Prostate gland (tissue), 2 donors: ENCODE results near the gene HHIPL1.

ENCODE experiments used
- POLR2A ChIP-seq: fragments of 450-650 bp; IDR thresholded peaks from one replicate; pipeline ENCODE4 v1.6.1; 2016; ENCODE audit warnings: antibody characterized with exemption, mild to moderate bottlenecking
- POLR2AphosphoS5 ChIP-seq: sonication (generic); formaldehyde crosslinking; IDR thresholded peaks from one replicate; pipeline ENCODE4 v1.6.1; 2017; ENCODE audit warnings: antibody characterized with exemption
- TF ChIP-seq, protein P1 (sequence below), 4 experiments: fragments of 200-600 bp in 2 of 4; fragments of 450-650 bp in 2 of 4; sonication (generic) in 2 of 4; IDR thresholded peaks; 1 replicate in 3 of 4; 2 replicates in 1 of 4; pipeline ENCODE4 v1.5.1; 2016 to 2019; ENCODE audit warnings: antibody characterized with exemption in 4 of 4, mild to moderate bottlenecking in 2 of 4, moderate library complexity in 2 of 4

DNA sequence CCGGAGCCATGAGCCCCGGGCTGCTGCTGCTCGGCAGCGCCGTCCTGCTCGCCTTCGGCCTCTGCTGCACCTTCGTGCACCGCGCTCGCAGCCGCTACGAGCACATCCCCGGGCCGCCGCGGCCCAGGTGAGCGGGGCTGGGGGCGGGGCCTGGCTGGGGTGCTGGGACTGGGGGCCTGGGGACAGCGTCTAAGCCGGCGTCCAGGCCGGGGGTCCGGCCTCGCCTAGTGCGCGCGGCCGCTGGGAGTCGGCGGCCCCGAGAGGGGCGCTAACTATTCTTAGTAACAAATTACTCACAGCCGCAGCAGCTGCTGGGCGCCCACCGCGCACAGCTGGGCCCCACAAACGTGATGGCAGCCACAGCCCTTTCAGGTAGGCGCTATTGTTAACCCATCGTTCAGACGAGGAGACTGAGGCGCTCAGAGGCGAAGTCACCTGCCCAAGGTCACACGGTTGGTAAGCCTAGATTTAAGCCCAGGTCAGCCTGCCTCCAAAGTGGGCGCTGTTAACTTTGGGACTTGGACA lies 39.5 kb downstream of the HHIPL1 start:
- TF ChIP-seq, protein P1, sequence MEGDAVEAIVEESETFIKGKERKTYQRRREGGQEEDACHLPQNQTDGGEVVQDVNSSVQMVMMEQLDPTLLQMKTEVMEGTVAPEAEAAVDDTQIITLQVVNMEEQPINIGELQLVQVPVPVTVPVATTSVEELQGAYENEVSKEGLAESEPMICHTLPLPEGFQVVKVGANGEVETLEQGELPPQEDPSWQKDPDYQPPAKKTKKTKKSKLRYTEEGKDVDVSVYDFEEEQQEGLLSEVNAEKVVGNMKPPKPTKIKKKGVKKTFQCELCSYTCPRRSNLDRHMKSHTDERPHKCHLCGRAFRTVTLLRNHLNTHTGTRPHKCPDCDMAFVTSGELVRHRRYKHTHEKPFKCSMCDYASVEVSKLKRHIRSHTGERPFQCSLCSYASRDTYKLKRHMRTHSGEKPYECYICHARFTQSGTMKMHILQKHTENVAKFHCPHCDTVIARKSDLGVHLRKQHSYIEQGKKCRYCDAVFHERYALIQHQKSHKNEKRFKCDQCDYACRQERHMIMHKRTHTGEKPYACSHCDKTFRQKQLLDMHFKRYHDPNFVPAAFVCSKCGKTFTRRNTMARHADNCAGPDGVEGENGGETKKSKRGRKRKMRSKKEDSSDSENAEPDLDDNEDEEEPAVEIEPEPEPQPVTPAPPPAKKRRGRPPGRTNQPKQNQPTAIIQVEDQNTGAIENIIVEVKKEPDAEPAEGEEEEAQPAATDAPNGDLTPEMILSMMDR (IDR thresholded peaks at IDR 0.05) = no peak
- TF ChIP-seq POLR2A (no peak), POLR2AphosphoS5 (no peak)
